Endothelial cell of umbilical vein (primary cell): Measurements from ENCODE around the gene ACSL6. TPM values are rescaled to one million over a fixed set of nuclear protein-coding genes. Genes with fewer than 3 reads are reported as not detected.

Experiments used
- BruUV-seq: library from RNA; stranded (reverse); fragments of 400-500 nt; replicated peaks from 2 replicates; lab custom pipeline; 2021; lab: Mats Ljungman, UMichigan
- CTCF ChIA-PET: fragments of 300-600, 350-600 bp; sonication (Branson Sonifier 250); formaldehyde crosslinking; loops from one replicate; lab custom pipeline; 2021; ENCODE audit warnings: antibody characterized with exemption, inconsistent platforms; lab: Charles Lee
- POLR2A ChIA-PET: fragments of 300-600, 350-600 bp; sonication (Branson Sonifier 250); formaldehyde crosslinking; loops from one replicate; lab custom pipeline; 2021; ENCODE audit warnings: antibody characterized with exemption, inconsistent platforms; lab: Charles Lee
- DNase-seq: peaks from one replicate; pipeline ENCODE4 v3.0.0-alpha.2; 2011; ENCODE audit warnings: low read depth, low spot score
- FAIRE-seq: peaks from 2 replicates; lab custom pipeline; 2011; peaks lifted over from hg19 to GRCh38; lab: Jason Lieb, UNC
- H2AFZ ChIP-seq: 2 replicates; pipeline ENCODE4 v1.6.0; 2012; ENCODE audit warnings: low read depth, low read length, control low read depth, inconsistent platforms
- H3K27ac ChIP-seq: 2 replicates; pipeline ENCODE4 v1.5.1; 2011; ENCODE audit warnings: low read depth, mild to moderate bottlenecking, control low read depth, low read length, moderate library complexity; ENCODE audit not compliant: insufficient read depth
- H3K27me3 ChIP-seq, 2 experiments: 2 replicates each; pipeline versions ENCODE4 v1.6.0 to v1.6.1; 2011; ENCODE audit warnings: low read length in 2 of 2, mixed read lengths in 1 of 2; ENCODE audit not compliant: control insufficient read depth in 2 of 2, insufficient read depth in 2 of 2
- H3K36me3 ChIP-seq, 2 experiments: 2 replicates in 1 of 2; 3 replicates in 1 of 2; pipeline ENCODE4 v1.5.1; 2011; ENCODE audit warnings: low read length in 2 of 2, mild to moderate bottlenecking in 1 of 2, moderate library complexity in 1 of 2; ENCODE audit not compliant: control insufficient read depth in 2 of 2, insufficient read depth in 2 of 2; ENCODE audit errors: extremely low read depth in 1 of 2
- H3K4me1 ChIP-seq: 3 replicates; pipeline ENCODE4 v1.5.1; 2011; ENCODE audit warnings: mild to moderate bottlenecking, low read length; ENCODE audit not compliant: control insufficient read depth, insufficient read depth; ENCODE audit errors: extremely low read depth
- H3K4me2 ChIP-seq: 2 replicates; pipeline ENCODE4 v1.6.1; 2011; ENCODE audit warnings: low read length, control low read depth, mixed read lengths; ENCODE audit not compliant: insufficient read depth
- H3K4me3 ChIP-seq, 3 experiments: fragments of 200-600 bp in 1 of 3; sonication (generic), shearing (Covaris generic) in 1 of 3; replicated peaks in 1 of 3; 2 replicates each; pipeline ENCODE4 v1.5.1; 2011 to 2016; ENCODE audit warnings: control low read depth in 3 of 3, low read length in 3 of 3, mild to moderate bottlenecking in 2 of 3, inconsistent platforms in 1 of 3, low read depth in 1 of 3, moderate library complexity in 1 of 3; ENCODE audit not compliant: insufficient read depth in 1 of 3
- H3K79me2 ChIP-seq: 2 replicates; pipeline ENCODE4 v1.6.0; 2012; ENCODE audit warnings: low read length, inconsistent platforms; ENCODE audit not compliant: control insufficient read depth, insufficient read depth
- H3K9ac ChIP-seq: replicated peaks from 2 replicates; pipeline ENCODE3; 2011; ENCODE audit warnings: low read length, control low read depth; ENCODE audit not compliant: insufficient read depth; ENCODE audit errors: extremely low read depth
- H3K9me1 ChIP-seq: replicated peaks from 3 replicates; pipeline ENCODE4 v1.6.0; 2011; ENCODE audit warnings: mild to moderate bottlenecking, low read length; ENCODE audit not compliant: control insufficient read depth, insufficient read depth; ENCODE audit errors: extremely low read depth
- H3K9me3 ChIP-seq: replicated peaks from 2 replicates; pipeline ENCODE4 v1.5.1; 2012; ENCODE audit warnings: low read length, inconsistent platforms; ENCODE audit not compliant: control insufficient read depth, insufficient read depth
- H4K20me1 ChIP-seq: replicated peaks from 2 replicates; pipeline ENCODE3; 2011; ENCODE audit warnings: mild to moderate bottlenecking, low read length; ENCODE audit not compliant: control insufficient read depth, insufficient read depth; ENCODE audit errors: extremely low read depth
- CTCF ChIP-seq, 2 donors: IDR thresholded peaks; 1 replicate in 1 of 2; 2 replicates in 1 of 2; pipeline ENCODE4 v1.5.1; 2011; ENCODE audit warnings: low read length in 2 of 2, mild to moderate bottlenecking in 2 of 2, moderate library complexity in 2 of 2, control low read depth in 1 of 2, inconsistent platforms in 1 of 2, low read depth in 1 of 2; ENCODE audit not compliant: insufficient read depth in 1 of 2; ENCODE audit errors: extremely low read depth in 1 of 2
- EZH2 ChIP-seq: IDR thresholded peaks from 2 replicates; pipeline ENCODE4 v1.6.1; 2012; ENCODE audit warnings: borderline replicate concordance, low read depth, mild to moderate bottlenecking, moderate library complexity, low read length, inconsistent platforms; ENCODE audit not compliant: severe bottlenecking
- FOS ChIP-seq: IDR thresholded peaks from 2 replicates; pipeline ENCODE4 v1.6.1; 2011; ENCODE audit warnings: mild to moderate bottlenecking, low read length, moderate library complexity, borderline replicate concordance; ENCODE audit not compliant: insufficient read depth
- GATA2 ChIP-seq: IDR thresholded peaks from 2 replicates; pipeline ENCODE4 v1.7.0; 2011; ENCODE audit warnings: low read depth, mild to moderate bottlenecking, moderate library complexity, mixed read lengths, low read length; ENCODE audit not compliant: insufficient read length, insufficient read depth
- JUN ChIP-seq: IDR thresholded peaks from 2 replicates; pipeline ENCODE4 v1.6.1; 2011; ENCODE audit warnings: borderline replicate concordance, low read depth; ENCODE audit not compliant: insufficient read length, insufficient read depth
- MAX ChIP-seq: IDR thresholded peaks from 2 replicates; pipeline ENCODE4 v1.6.1; 2011; ENCODE audit not compliant: insufficient read depth, insufficient read length
- MYC ChIP-seq: IDR thresholded peaks from one replicate; pipeline ENCODE4 v1.6.1; 2011; ENCODE audit warnings: mild to moderate bottlenecking, low read depth, low read length
- POLR2A ChIP-seq: IDR thresholded peaks from 2 replicates; pipeline ENCODE4 v1.6.1; 2012; ENCODE audit warnings: low read depth, mild to moderate bottlenecking, control low read depth, low read length
- POLR2AphosphoS5 ChIP-seq: IDR thresholded peaks from 2 replicates; pipeline ENCODE4 v1.6.1; 2012; ENCODE audit warnings: low read depth, mild to moderate bottlenecking, control low read depth, low read length, moderate library complexity; ENCODE audit not compliant: insufficient read depth
- dilution Hi-C: fragments of 300-500 bp; cut with MboI; formaldehyde crosslinking; loops from one replicate; pipeline ENCODE4 v1.15.0; 2019; ENCODE audit warnings: low sequenced_read_pairs; ENCODE audit not compliant: extremely low pct_ligation_motif_present
- intact Hi-C: fragments of 100-400 bp; cut with micrococcal nuclease; formaldehyde crosslinking; loops from one replicate; pipeline ENCODE4 v1.10.0; 2022
- polyA plus RNA-seq, 4 experiments: library from polyadenylated mRNA; depleted of rRNA in 3 of 4; stranded (reverse) in 3 of 4; unstranded in 1 of 4; fragments of >200 nt; gene quantifications; 2 replicates each; pipeline versions ENCODE4 v1.2.1 to v1.2.3, GENCODE V29; 2011 to 2012; ENCODE audit warnings: missing spikeins in 1 of 4
- total RNA-seq: library from RNA; stranded (reverse); gene quantifications from 2 replicates; pipeline ENCODE4 v1.2.3, GENCODE V29; 2021

Gene ACSL6
- total and polyA plus RNA-seq, 2 donors (not counting 3 experiments of a cell fraction or from before 2014, with no cell fraction given): not detected

DNA sequence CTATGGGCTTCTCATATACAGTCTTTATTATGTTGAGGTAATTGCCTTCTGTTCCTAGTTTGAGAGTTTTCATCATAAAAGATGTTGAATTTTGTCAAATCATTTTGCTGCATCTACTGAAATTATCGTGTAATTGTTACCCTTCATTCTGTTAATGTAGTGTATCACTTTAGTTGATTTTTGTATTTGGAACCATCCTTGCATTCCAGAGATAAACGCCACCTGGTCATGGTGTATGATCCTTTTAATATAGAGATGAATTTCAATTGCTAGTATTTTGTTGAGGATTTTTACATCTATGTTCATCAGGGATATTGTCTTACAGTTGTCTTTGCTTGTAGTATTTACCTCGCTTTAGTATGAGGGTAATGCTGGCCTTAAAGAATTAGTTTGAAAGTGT lies 85.3 kb downstream of the ACSL6 start:
- Histone ChIP-seq H3K9me3 (no peaks in the 10 kb centered on the region), H3K4me2 (no peak overlapping the region), H3K36me3 (no peaks in the 10 kb centered on the region), H3K27me3 (peaks cover 0 to 2% of the 10 kb centered on the region in 2 experiments), H3K4me1 (no peaks in the 10 kb centered on the region), H3K4me3 (no peak overlapping the region), H3K9ac (no peak overlapping the region), H3K27ac (no peak overlapping the region), H3K9me1 (no peaks in the 10 kb centered on the region), H2AFZ (no peak overlapping the region), H4K20me1 (no peaks in the 10 kb centered on the region), H3K79me2 (no peaks in the 10 kb centered on the region)
- DNase-seq (no peak), FAIRE-seq (no peak)
- dilution Hi-C loops (no loop called here), intact Hi-C loops (no loop called here)
- BruUV-seq: no TSS peak
- POLR2A ChIA-PET: no interaction called here
- TF ChIP-seq FOS (no peak), MAX (no peak), JUN (no peak), GATA2 (no peak), MYC (no peak), EZH2 (no peak), POLR2A (no peak), POLR2AphosphoS5 (no peak), CTCF (IDR thresholded peaks at IDR 0.05; ENCODE audit: extremely low read depth in 1 of 2, insufficient read depth in 1 of 2, low read depth in 1 of 2, low read length in 2 of 2) (no peak)
- CTCF ChIA-PET: no interaction called here
